Activated naive CD4-positive, alpha-beta T cell treated with anti-CD3 and anti-CD28 coated beads, Interleukin-2, amount 50 U/mL, for 72 hours (primary cell): Measurements from ENCODE around the gene LPAR3. TPM values are rescaled to one million over a fixed set of nuclear protein-coding genes. Genes with fewer than 3 reads are reported as not detected.

Experiments
- ATAC-seq, 2 donors: fragments of 150-1000 bp; cut with Tn5 transposase; 2 replicates each; pipeline ENCODE4 v1.10.0; 2021; ENCODE audit warnings: mild to moderate bottlenecking in 2 of 2, moderate library complexity in 2 of 2
- DNase-seq, 2 donors: peaks; one replicate each; pipeline ENCODE4 v3.0.0; 2021 to 2022; ENCODE audit warnings: low spot score in 2 of 2
- H3K27ac Mint-ChIP-seq, 2 donors: one replicate each; pipeline ENCODE4 v1.8.0; 2022; ENCODE audit warnings: mild to moderate bottlenecking in 2 of 2, mixed read lengths in 2 of 2
- H3K36me3 Mint-ChIP-seq, 2 donors: one replicate each; pipeline ENCODE4 v1.8.0; 2022; ENCODE audit warnings: mixed read lengths in 2 of 2
- H3K9me3 Mint-ChIP-seq, 2 donors: one replicate each; pipeline ENCODE4 v1.8.0; 2022; ENCODE audit warnings: mixed read lengths in 2 of 2
- total RNA-seq, 2 donors: library from RNA; stranded (reverse); gene quantifications; one replicate each; pipeline ENCODE4 v1.2.3, GENCODE V29; 2022

LPAR3 gene
- total RNA-seq, 2 donors from 2014 or later: 0.35 TPM; not detected in 1

GRCh38 chr1:84823991-84824390 lies 69.0 kb downstream of the LPAR3 start:
- Mint-ChIP-seq H3K36me3 (no peaks in the 10 kb centered on the region), H3K9me3 (no peaks in the 10 kb centered on the region), H3K27ac (no peak overlapping the region)
- ATAC-seq (no peak), DNase-seq (no peak)

- no peak for ATAC-seq
- Mint-ChIP-seq H3K36me3 (no peaks in the 10 kb centered on the region), H3K27ac (no peak overlapping the region), H3K9me3 (no peaks in the 10 kb centered on the region)
- no peak for DNase-seq
Observed at GRCh38 chr1:84823511-84823910, 69.5 kb downstream of the LPAR3 start.

GRCh38 chr1:84810343-84810742 lies 82.7 kb downstream of the LPAR3 start:
- ATAC-seq (no peak), DNase-seq (no peak)
- Mint-ChIP-seq H3K36me3 (no peaks in the 10 kb centered on the region), H3K27ac (no peak overlapping the region), H3K9me3 (no peaks in the 10 kb centered on the region)

- ATAC-seq: no peak
- Mint-ChIP-seq H3K36me3 (no peaks in the 10 kb centered on the region), H3K27ac (no peak overlapping the region), H3K9me3 (no peaks in the 10 kb centered on the region)
- DNase-seq: no peak
Observed at GRCh38 chr1:84809023-84809422, 84.0 kb downstream of the LPAR3 start.

GRCh38 chr1:84803604-84804003 lies 89.4 kb downstream of the LPAR3 start:
- H3K27ac Mint-ChIP-seq: no peak overlapping the region
- peaks cover 0 to 6% of the 10 kb centered on the region in 2 donors for H3K9me3 Mint-ChIP-seq
- DNase-seq (no peak), ATAC-seq (no peak)
- H3K36me3 Mint-ChIP-seq: no peaks in the 10 kb centered on the region

GRCh38 chr1:84802567-84803232 lies 90.3 kb downstream of the LPAR3 start:
- ATAC-seq (no peak), DNase-seq (no peak)
- Mint-ChIP-seq H3K9me3 (peaks cover 0 to 6% of the 10 kb centered on the region in 2 donors), H3K27ac (no peak overlapping the region), H3K36me3 (no peaks in the 10 kb centered on the region)

GRCh38 chr1:84800090-84801073 lies 92.6 kb downstream of the LPAR3 start:
- Mint-ChIP-seq H3K27ac (no peak overlapping the region), H3K9me3 (peaks cover 0 to 6% of the 10 kb centered on the region in 2 donors), H3K36me3 (no peaks in the 10 kb centered on the region)
- ATAC-seq (no peak), DNase-seq (no peak)

GRCh38 chr1:84797603-84798002 lies 95.4 kb downstream of the LPAR3 start:
- ATAC-seq (no peak), DNase-seq (no peak)
- H3K36me3 Mint-ChIP-seq: no peaks in the 10 kb centered on the region
- H3K27ac Mint-ChIP-seq: no peak overlapping the region
- peaks cover 1 to 6% of the 10 kb centered on the region in 2 donors for H3K9me3 Mint-ChIP-seq

- no peaks in the 10 kb centered on the region for H3K36me3 Mint-ChIP-seq
- DNase-seq (no peak), ATAC-seq (no peak)
- peak overlapping the region in 1 of 2 donors; percentile 30 for H3K27ac Mint-ChIP-seq
- H3K9me3 Mint-ChIP-seq: peaks cover 5 to 12% of the 10 kb centered on the region in 2 donors
Observed at GRCh38 chr1:84795966-84796600, 96.9 kb downstream of the LPAR3 start.

GRCh38 chr1:84795213-84795612 lies 97.8 kb downstream of the LPAR3 start:
- Mint-ChIP-seq H3K27ac (no peak overlapping the region), H3K36me3 (no peaks in the 10 kb centered on the region), H3K9me3 (peaks cover 5 to 7% of the 10 kb centered on the region in 2 donors)
- ATAC-seq (no peak), DNase-seq (no peak)

GRCh38 chr1:84792421-84792820 lies 100.6 kb downstream of the LPAR3 start:
- Mint-ChIP-seq H3K27ac (no peak overlapping the region), H3K9me3 (peaks cover 5% of the 10 kb centered on the region in 2 donors), H3K36me3 (no peaks in the 10 kb centered on the region)
- DNase-seq (no peak), ATAC-seq (no peak)

GRCh38 chr1:84789014-84789413 lies 104.0 kb downstream of the LPAR3 start:
- peaks cover 5% of the 10 kb centered on the region in 2 donors for H3K9me3 Mint-ChIP-seq
- DNase-seq: no peak
- H3K36me3 Mint-ChIP-seq: no peaks in the 10 kb centered on the region
- no peak overlapping the region for H3K27ac Mint-ChIP-seq
- no peak for ATAC-seq

- no peak overlapping the region for H3K27ac Mint-ChIP-seq
- DNase-seq: no peak
- no peaks in the 10 kb centered on the region for H3K9me3 Mint-ChIP-seq
- ATAC-seq: no peak
- no peaks in the 10 kb centered on the region for H3K36me3 Mint-ChIP-seq
Observed at GRCh38 chr1:84785271-84786036, 107.6 kb downstream of the LPAR3 start.

GRCh38 chr1:84782881-84783280 lies 110.1 kb downstream of the LPAR3 start:
- ATAC-seq: no peak
- DNase-seq: no peak
- Mint-ChIP-seq H3K36me3 (no peaks in the 10 kb centered on the region), H3K9me3 (no peaks in the 10 kb centered on the region), H3K27ac (peak overlapping the region in 1 of 2 donors; percentile 44)

- DNase-seq (peak; percentile 71 to 85), ATAC-seq (peak; percentile 82 to 86)
- no peaks in the 10 kb centered on the region for H3K9me3 Mint-ChIP-seq
- H3K27ac Mint-ChIP-seq: peak overlapping the region in 1 of 2 donors; percentile 44
- H3K36me3 Mint-ChIP-seq: no peaks in the 10 kb centered on the region
Observed at GRCh38 chr1:84781946-84782771, 110.8 kb downstream of the LPAR3 start.
